HepG2 (cell line): ENCODE results near the gene NEBL. TPM values are rescaled to one million over a fixed set of nuclear protein-coding genes. Genes with fewer than 3 reads are reported as not detected.

ENCODE experiments used
- ATAC-seq: fragments of 200-7000 bp; cut with Tn5 transposase; 3 replicates; pipeline ENCODE4 v1.9.1; 2020; ENCODE audit warnings: mild to moderate bottlenecking, moderate library complexity
- BruUV-seq: library from RNA; stranded (reverse); fragments of 400-500 nt; replicated peaks from 2 replicates; lab custom pipeline; 2021; lab: Mats Ljungman, UMichigan
- CTCF ChIA-PET: fragments of 300-600 bp; formaldehyde crosslinking; extraction: SDS; loops from one replicate; lab custom pipeline; 2021; ENCODE audit warnings: low total read pairs, inconsistent platforms, low intra/inter-chr PET ratio; lab: Yijun Ruan, JAX
- POLR2A ChIA-PET: fragments of 350-600 bp; sonication (Branson Sonifier 250); formaldehyde crosslinking; loops from one replicate; lab custom pipeline; 2020; ENCODE audit warnings: antibody characterized with exemption, inconsistent platforms; lab: Yijun Ruan, JAX
- DNase-seq: peaks from one replicate; pipeline ENCODE4 v3.0.0-alpha.2; 2015; ENCODE audit warnings: low spot score
- FAIRE-seq: peaks from 3 replicates; lab custom pipeline; 2011; peaks lifted over from hg19 to GRCh38; lab: Jason Lieb, UNC
- H2AFZ ChIP-seq: one replicate; pipeline ENCODE4 v1.6.1; 2011; ENCODE audit warnings: low read length, inconsistent platforms
- H3K27ac ChIP-seq: fragments of 300-600 bp; 3 replicates; pipeline ENCODE4 v1.8.0; 2011; ENCODE audit warnings: mixed run types, mild to moderate bottlenecking, mixed read lengths, low read length, inconsistent platforms; ENCODE audit not compliant: insufficient read depth; ENCODE audit errors: extremely low read length
- H3K27me3 ChIP-seq, 2 experiments: fragments of 200-600 bp in 1 of 2; 2 replicates in 1 of 2; 3 replicates in 1 of 2; pipeline versions ENCODE4 v1.6.0 to v1.8.0; 2011; ENCODE audit warnings: low read length in 2 of 2, mild to moderate bottlenecking in 2 of 2, moderate library complexity in 2 of 2, inconsistent platforms in 1 of 2; ENCODE audit not compliant: insufficient read depth in 2 of 2, control insufficient read depth in 1 of 2
- H3K36me3 ChIP-seq, 2 experiments: fragments of 200-600 bp in 1 of 2; replicated peaks in 1 of 2; 2 replicates in 1 of 2; 3 replicates in 1 of 2; pipeline versions ENCODE4 v1.5.1 to v1.8.0; 2011; ENCODE audit warnings: low read length in 2 of 2, inconsistent platforms in 1 of 2; ENCODE audit not compliant: insufficient read depth in 2 of 2, control insufficient read depth in 1 of 2
- H3K4me1 ChIP-seq: 2 replicates; pipeline ENCODE4 v1.5.1; 2012; ENCODE audit warnings: low read length, inconsistent platforms; ENCODE audit not compliant: insufficient read depth
- H3K4me2 ChIP-seq: 2 replicates; pipeline ENCODE4 v1.6.0; 2011; ENCODE audit warnings: low read depth, low read length, inconsistent platforms
- H3K4me3 ChIP-seq, 3 experiments: fragments of 200-600 bp in 1 of 3; sonication (generic), shearing (Covaris generic) in 1 of 3; replicated peaks in 1 of 3; 2 replicates each; pipeline ENCODE4 v1.5.1; 2011 to 2016; ENCODE audit warnings: low read length in 3 of 3, inconsistent platforms in 2 of 3, low read depth in 2 of 3, mild to moderate bottlenecking in 2 of 3, control low read depth in 1 of 3, mixed read lengths in 1 of 3; ENCODE audit not compliant: insufficient read depth in 1 of 3
- H3K79me2 ChIP-seq: one replicate; pipeline ENCODE4 v1.6.1; 2011; ENCODE audit warnings: low read length, inconsistent platforms; ENCODE audit not compliant: insufficient read depth
- H3K9ac ChIP-seq: 2 replicates; pipeline ENCODE4 v1.6.0; 2011; ENCODE audit warnings: mild to moderate bottlenecking, low read depth, low read length, inconsistent platforms; ENCODE audit not compliant: insufficient read depth
- H3K9me3 ChIP-seq: 2 replicates; pipeline ENCODE4 v1.5.1; 2012; ENCODE audit warnings: mild to moderate bottlenecking, low read length
- H4K20me1 ChIP-seq: 2 replicates; pipeline ENCODE4 v1.6.0; 2011; ENCODE audit warnings: inconsistent platforms, mild to moderate bottlenecking, low read length, moderate library complexity; ENCODE audit not compliant: insufficient read depth
- ATF1 ChIP-seq: IDR thresholded peaks from 2 replicates; pipeline ENCODE4 v1.6.1; 2016; ENCODE audit warnings: mild to moderate bottlenecking, control low read depth
- HNF4A ChIP-seq: sonication (generic); formaldehyde crosslinking; IDR thresholded peaks from 2 replicates; pipeline ENCODE4 v1.4.0; 2020; ENCODE audit warnings: missing genetic modification reagents
- JARID2 ChIP-seq: sonication (generic); formaldehyde crosslinking; IDR thresholded peaks from 2 replicates; pipeline ENCODE4 v1.8.1; 2023; ENCODE audit warnings: missing genetic modification reagents, inconsistent platforms; ENCODE audit not compliant: insufficient replicate concordance
- MBD4 ChIP-seq: IDR thresholded peaks from 2 replicates; pipeline ENCODE4 v1.6.1; 2012; ENCODE audit warnings: low read length, inconsistent platforms, borderline replicate concordance
- MED1 ChIP-seq: sonication (generic); formaldehyde crosslinking; IDR thresholded peaks from 2 replicates; pipeline ENCODE4 v1.4.0; 2020; ENCODE audit warnings: missing genetic modification reagents
- NFE2L2 ChIP-seq: fragments of 150-350 bp; IDR thresholded peaks from 2 replicates; pipeline ENCODE4 v1.6.1; 2014; ENCODE audit warnings: low read length
- PITX1 ChIP-seq: sonication (generic); formaldehyde crosslinking; IDR thresholded peaks from 2 replicates; pipeline ENCODE4 v1.5.1; 2020; ENCODE audit warnings: mild to moderate bottlenecking, missing genetic modification reagents
- SP1 ChIP-seq, 2 experiments: fragments of 450-650 bp in 1 of 2; sonication (generic) in 1 of 2; formaldehyde crosslinking in 1 of 2; IDR thresholded peaks; 2 replicates each; pipeline versions ENCODE4 v1.4.0 to v1.6.1; 2016 to 2020; ENCODE audit warnings: missing genetic modification reagents in 1 of 2
- ZBTB46 ChIP-seq: sonication (generic); formaldehyde crosslinking; IDR thresholded peaks from 2 replicates; pipeline ENCODE4 v1.4.0; 2020; ENCODE audit warnings: mild to moderate bottlenecking, missing genetic modification reagents, borderline replicate concordance
- ZKSCAN8 ChIP-seq: IDR thresholded peaks from 2 replicates; pipeline ENCODE4 v1.6.1; 2016; ENCODE audit warnings: borderline replicate concordance, missing genetic modification reagents, missing compliant biosample characterization
- ZNF670 ChIP-seq: sonication (generic); formaldehyde crosslinking; IDR thresholded peaks from 2 replicates; pipeline ENCODE4 v1.8.0; 2022; ENCODE audit warnings: mild to moderate bottlenecking, missing genetic modification reagents, borderline replicate concordance
- ZNF7 ChIP-seq: IDR thresholded peaks from 2 replicates; pipeline ENCODE4 v1.6.1; 2016; ENCODE audit warnings: missing biosample characterization, missing genetic modification reagents
- ZNF772 ChIP-seq: sonication (generic); formaldehyde crosslinking; IDR thresholded peaks from 2 replicates; pipeline ENCODE4 v1.5.0; 2020; ENCODE audit warnings: mild to moderate bottlenecking, missing genetic modification reagents
- ZNF839 ChIP-seq: sonication (generic); formaldehyde crosslinking; IDR thresholded peaks from 2 replicates; pipeline ENCODE4 v1.4.0; 2020; ENCODE audit warnings: missing genetic modification reagents, mild to moderate bottlenecking, borderline replicate concordance
- WGBS: methylation state at CpG from one replicate; pipeline ENCODE4 v1.1.6; 2017; ENCODE audit warnings: low lambda C conversion rate; 5-methylcytosine and 5-hydroxymethylcytosine counted together
- in situ Hi-C: cut with HindIII; loops from 2 replicates; pipeline ENCODE4 v1.10.0; 2017; ENCODE audit warnings: low pct_unique_long_range_greater_than_20kb; ENCODE audit not compliant: extremely low pct_ligation_motif_present
- intact Hi-C: fragments of 100-400 bp; cut with micrococcal nuclease; formaldehyde crosslinking; loops from one replicate; pipeline ENCODE4 v1.10.0; 2022; ENCODE audit not compliant: unreplicated experiment
- polyA plus RNA-seq, 8 experiments: library from polyadenylated mRNA; depleted of rRNA in 3 of 8; stranded (reverse) in 7 of 8; unstranded in 1 of 8; fragments of >200 nt; fragmentation: Illumina TruSeq in 4 of 8; extraction: Trizol in 4 of 8; gene quantifications; 2 replicates each; pipeline versions ENCODE4 v1.2.1 to v1.2.3, GENCODE V29; 2011 to 2016; ENCODE audit warnings: low read depth in 4 of 8, missing spikeins in 1 of 8, mixed read lengths in 1 of 8; ENCODE audit not compliant: insufficient read depth in 1 of 8
- total RNA-seq, 5 experiments: library from RNA; depleted of rRNA; stranded (reverse); fragments of >200 nt; fragmentation: Illumina TruSeq; extraction: Trizol; gene quantifications; 2 replicates each; pipeline ENCODE4 v1.2.3, GENCODE V29; 2016; ENCODE audit warnings: low read depth in 1 of 5
- TF ChIP-seq, protein P1 (sequence below): sonication (generic); formaldehyde crosslinking; IDR thresholded peaks from 2 replicates; pipeline ENCODE4 v1.5.0; 2020; ENCODE audit warnings: missing genetic modification reagents
- TF ChIP-seq, protein P2 (sequence below): sonication (generic); formaldehyde crosslinking; IDR thresholded peaks from 2 replicates; pipeline ENCODE4 v1.4.0; 2020; ENCODE audit warnings: missing genetic modification reagents, mild to moderate bottlenecking, borderline replicate concordance
- TF ChIP-seq, protein P3 (sequence below): sonication (generic); formaldehyde crosslinking; IDR thresholded peaks from 2 replicates; pipeline ENCODE4 v1.4.0; 2020; ENCODE audit warnings: missing genetic modification reagents

NEBL gene
- total and polyA plus RNA-seq, 2 of the 13 experiments (the other 11 are each of a cell fraction or from before 2014, with no cell fraction given): not detected

GRCh38 chr10:20836401-20836800, 60.7 kb downstream of the NEBL start:
- H3K4me3 ChIP-seq: no peak overlapping the region
- BruUV-seq: no TSS peak
- H2AFZ ChIP-seq: no peak overlapping the region
- H4K20me1 ChIP-seq: no peaks in the 10 kb centered on the region
- H3K27ac ChIP-seq: no peak overlapping the region
- in situ Hi-C loops (no loop called here), intact Hi-C loops (no loop called here)
- no peak for DNase-seq
- no peak overlapping the region for H3K4me2 ChIP-seq
- no peaks in the 10 kb centered on the region for H3K79me2 ChIP-seq
- H3K9ac ChIP-seq: no peak overlapping the region
- no peaks in the 10 kb centered on the region for H3K4me1 ChIP-seq
- ATAC-seq: no peak
- ChIA-PET POLR2A (no interaction called here), CTCF (no interaction called here)
- FAIRE-seq: no peak
- WGBS: 47% methylated on average over 7 of the region's 7 CpGs
- no peaks in the 10 kb centered on the region for H3K9me3 ChIP-seq
- H3K27me3 ChIP-seq: no peaks in the 10 kb centered on the region
- H3K36me3 ChIP-seq: no peaks in the 10 kb centered on the region
- TF ChIP-seq, protein P1, sequence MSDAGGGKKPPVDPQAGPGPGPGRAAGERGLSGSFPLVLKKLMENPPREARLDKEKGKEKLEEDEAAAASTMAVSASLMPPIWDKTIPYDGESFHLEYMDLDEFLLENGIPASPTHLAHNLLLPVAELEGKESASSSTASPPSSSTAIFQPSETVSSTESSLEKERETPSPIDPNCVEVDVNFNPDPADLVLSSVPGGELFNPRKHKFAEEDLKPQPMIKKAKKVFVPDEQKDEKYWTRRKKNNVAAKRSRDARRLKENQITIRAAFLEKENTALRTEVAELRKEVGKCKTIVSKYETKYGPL (CRISPR knock-in tag): no peak
- no peak for TF ChIP-seq ZNF839 (CRISPR knock-in tag)
- TF ChIP-seq MED1 (CRISPR knock-in tag): no peak
- TF ChIP-seq, protein P2, sequence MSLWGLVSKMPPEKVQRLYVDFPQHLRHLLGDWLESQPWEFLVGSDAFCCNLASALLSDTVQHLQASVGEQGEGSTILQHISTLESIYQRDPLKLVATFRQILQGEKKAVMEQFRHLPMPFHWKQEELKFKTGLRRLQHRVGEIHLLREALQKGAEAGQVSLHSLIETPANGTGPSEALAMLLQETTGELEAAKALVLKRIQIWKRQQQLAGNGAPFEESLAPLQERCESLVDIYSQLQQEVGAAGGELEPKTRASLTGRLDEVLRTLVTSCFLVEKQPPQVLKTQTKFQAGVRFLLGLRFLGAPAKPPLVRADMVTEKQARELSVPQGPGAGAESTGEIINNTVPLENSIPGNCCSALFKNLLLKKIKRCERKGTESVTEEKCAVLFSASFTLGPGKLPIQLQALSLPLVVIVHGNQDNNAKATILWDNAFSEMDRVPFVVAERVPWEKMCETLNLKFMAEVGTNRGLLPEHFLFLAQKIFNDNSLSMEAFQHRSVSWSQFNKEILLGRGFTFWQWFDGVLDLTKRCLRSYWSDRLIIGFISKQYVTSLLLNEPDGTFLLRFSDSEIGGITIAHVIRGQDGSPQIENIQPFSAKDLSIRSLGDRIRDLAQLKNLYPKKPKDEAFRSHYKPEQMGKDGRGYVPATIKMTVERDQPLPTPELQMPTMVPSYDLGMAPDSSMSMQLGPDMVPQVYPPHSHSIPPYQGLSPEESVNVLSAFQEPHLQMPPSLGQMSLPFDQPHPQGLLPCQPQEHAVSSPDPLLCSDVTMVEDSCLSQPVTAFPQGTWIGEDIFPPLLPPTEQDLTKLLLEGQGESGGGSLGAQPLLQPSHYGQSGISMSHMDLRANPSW (CRISPR knock-in tag): no peak
- TF ChIP-seq SP1 (IDR thresholded peaks at IDR 0.05): no peak
- no peak for TF ChIP-seq SP1 (CRISPR knock-in tag; IDR thresholded peaks at IDR 0.05)
- no peak for TF ChIP-seq ZBTB46 (CRISPR knock-in tag)
- TF ChIP-seq PITX1 (CRISPR knock-in tag): no peak
- no peak for TF ChIP-seq ZKSCAN8 (CRISPR knock-in tag)
- TF ChIP-seq ZNF772 (CRISPR knock-in tag): no peak
- no peak for TF ChIP-seq JARID2 (CRISPR knock-in tag)
- TF ChIP-seq ATF1 (CRISPR knock-in tag): no peak
- no peak for TF ChIP-seq MBD4
- no peak for TF ChIP-seq HNF4A (CRISPR knock-in tag)
- TF ChIP-seq ZNF7 (CRISPR knock-in tag): no peak
- no peak for TF ChIP-seq ZNF670 (CRISPR knock-in tag)
- TF ChIP-seq, protein P3, sequence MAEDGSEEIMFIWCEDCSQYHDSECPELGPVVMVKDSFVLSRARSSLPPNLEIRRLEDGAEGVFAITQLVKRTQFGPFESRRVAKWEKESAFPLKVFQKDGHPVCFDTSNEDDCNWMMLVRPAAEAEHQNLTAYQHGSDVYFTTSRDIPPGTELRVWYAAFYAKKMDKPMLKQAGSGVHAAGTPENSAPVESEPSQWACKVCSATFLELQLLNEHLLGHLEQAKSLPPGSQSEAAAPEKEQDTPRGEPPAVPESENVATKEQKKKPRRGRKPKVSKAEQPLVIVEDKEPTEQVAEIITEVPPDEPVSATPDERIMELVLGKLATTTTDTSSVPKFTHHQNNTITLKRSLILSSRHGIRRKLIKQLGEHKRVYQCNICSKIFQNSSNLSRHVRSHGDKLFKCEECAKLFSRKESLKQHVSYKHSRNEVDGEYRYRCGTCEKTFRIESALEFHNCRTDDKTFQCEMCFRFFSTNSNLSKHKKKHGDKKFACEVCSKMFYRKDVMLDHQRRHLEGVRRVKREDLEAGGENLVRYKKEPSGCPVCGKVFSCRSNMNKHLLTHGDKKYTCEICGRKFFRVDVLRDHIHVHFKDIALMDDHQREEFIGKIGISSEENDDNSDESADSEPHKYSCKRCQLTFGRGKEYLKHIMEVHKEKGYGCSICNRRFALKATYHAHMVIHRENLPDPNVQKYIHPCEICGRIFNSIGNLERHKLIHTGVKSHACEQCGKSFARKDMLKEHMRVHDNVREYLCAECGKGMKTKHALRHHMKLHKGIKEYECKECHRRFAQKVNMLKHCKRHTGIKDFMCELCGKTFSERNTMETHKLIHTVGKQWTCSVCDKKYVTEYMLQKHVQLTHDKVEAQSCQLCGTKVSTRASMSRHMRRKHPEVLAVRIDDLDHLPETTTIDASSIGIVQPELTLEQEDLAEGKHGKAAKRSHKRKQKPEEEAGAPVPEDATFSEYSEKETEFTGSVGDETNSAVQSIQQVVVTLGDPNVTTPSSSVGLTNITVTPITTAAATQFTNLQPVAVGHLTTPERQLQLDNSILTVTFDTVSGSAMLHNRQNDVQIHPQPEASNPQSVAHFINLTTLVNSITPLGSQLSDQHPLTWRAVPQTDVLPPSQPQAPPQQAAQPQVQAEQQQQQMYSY (CRISPR knock-in tag): no peak
- TF ChIP-seq NFE2L2: no peak
